ENCODE data around the gene RGS1. TPM values are rescaled to one million over a fixed set of nuclear protein-coding genes. Genes with fewer than 3 reads are reported as not detected.

Gene RGS1
- total RNA-seq, 2 experiments from 2014 or later: 14.2 to 14.8 TPM

DNA sequence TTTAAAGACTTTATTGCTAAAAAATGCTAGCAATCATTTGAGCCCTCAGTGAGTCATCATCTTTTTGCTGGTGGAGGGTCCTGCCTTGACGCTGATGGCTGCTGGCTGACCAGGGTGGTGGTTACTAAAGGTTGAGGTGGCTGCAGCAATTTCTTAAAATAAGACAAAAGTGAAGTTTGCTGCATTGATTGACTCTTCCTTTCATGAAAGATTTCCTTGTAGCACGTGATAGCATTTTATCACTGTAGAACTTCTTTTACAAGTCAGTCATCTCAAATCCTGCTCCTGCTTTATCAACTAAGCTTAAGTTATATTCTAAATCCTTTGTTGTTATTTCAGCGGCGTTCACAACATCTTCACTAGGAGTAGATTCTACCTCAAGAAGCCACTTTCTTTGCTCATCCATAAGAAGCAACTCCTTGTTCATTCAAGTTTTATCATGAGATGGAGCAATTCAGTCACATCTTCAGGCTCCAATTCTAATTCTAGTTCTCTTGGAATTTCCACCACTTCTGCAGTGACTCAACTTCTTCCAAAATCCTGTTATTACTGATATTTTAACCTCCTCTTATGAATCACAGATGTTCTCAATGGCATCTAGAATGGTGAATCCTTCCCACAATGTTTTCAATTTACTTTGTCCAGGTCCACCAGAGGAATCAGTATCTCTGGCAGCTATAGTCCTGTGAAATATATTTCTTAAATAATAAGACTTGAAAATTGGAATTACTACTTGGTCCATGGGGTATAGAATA is 17.6 kb upstream of the RGS1 start:
- H3K4me3 Mint-ChIP-seq: no peak overlapping the region
- POLR2A ChIA-PET: interaction anchor here (0.7 kb wide), 1 partner anchor 41 kb away, joined by 3 read pairs; no protein-coding TSS in a partner anchor
- CTCF ChIA-PET: interaction anchor here (1.0 to 2.0 kb wide), 4 partner anchors 14 to 33 kb away, joined by 3 to 5 read pairs (median 4); no protein-coding TSS in a partner anchor
- DNase-seq: no peak
- H3K27me3 Mint-ChIP-seq: peaks cover 2% of the 10 kb centered on the region
- peaks cover 5% of the 10 kb centered on the region for H3K36me3 Mint-ChIP-seq (ENCODE audit: low read depth)
- peaks cover 28% of the 10 kb centered on the region for H3K4me1 Mint-ChIP-seq
- H3K9me3 Mint-ChIP-seq: no peaks in the 10 kb centered on the region
- H3K27ac Mint-ChIP-seq: no peak overlapping the region

GRCh38 chr1:192559115-192560006 is 16.2 kb upstream of the RGS1 start:
- Mint-ChIP-seq H3K27me3 (peaks cover 2% of the 10 kb centered on the region), H3K4me3 (no peak overlapping the region), H3K4me1 (peaks cover 22% of the 10 kb centered on the region), H3K36me3 (ENCODE audit: low read depth) (peaks cover 4% of the 10 kb centered on the region), H3K9me3 (no peaks in the 10 kb centered on the region), H3K27ac (peak overlapping the region; percentile 11)
- no peak for DNase-seq
- ChIA-PET CTCF (interaction anchor here (0.8 to 2.0 kb wide), 4 partner anchors 9 to 20 kb away, joined by 3 to 5 read pairs (median 4); no protein-coding TSS in a partner anchor), POLR2A (no interaction called here)

DNA sequence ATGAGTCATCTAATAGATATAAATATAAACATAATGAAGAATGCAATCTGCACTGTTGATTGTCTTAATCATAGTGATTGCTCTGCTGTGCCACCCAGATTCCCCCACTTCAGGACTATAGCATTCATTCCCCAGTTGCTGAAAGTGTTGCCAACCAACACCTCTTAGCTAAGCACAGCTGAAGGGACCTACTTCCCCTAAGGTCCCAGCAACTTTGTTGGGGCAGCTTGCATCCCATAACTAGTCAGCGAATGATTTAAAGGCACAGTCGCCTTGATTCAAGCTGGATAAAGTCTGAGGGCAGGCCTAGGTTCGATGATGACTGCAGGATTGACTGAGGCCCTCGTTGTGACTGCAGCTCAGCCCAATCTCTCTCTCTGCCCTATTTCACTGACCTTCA is 14.3 kb upstream of the RGS1 start:
- POLR2A ChIA-PET: no interaction called here
- DNase-seq: no peak
- CTCF ChIA-PET: interaction anchor here (0.7 to 2.0 kb wide), 3 partner anchors 9 to 19 kb away, joined by 3 to 7 read pairs (median 4); no protein-coding TSS in a partner anchor
- Mint-ChIP-seq H3K4me1 (peaks cover 34% of the 10 kb centered on the region), H3K27ac (no peak overlapping the region), H3K27me3 (peaks cover under 1% of the 10 kb centered on the region), H3K4me3 (no peak overlapping the region), H3K9me3 (peaks cover 4% of the 10 kb centered on the region), H3K36me3 (ENCODE audit: low read depth) (peaks cover 6% of the 10 kb centered on the region)

DNA sequence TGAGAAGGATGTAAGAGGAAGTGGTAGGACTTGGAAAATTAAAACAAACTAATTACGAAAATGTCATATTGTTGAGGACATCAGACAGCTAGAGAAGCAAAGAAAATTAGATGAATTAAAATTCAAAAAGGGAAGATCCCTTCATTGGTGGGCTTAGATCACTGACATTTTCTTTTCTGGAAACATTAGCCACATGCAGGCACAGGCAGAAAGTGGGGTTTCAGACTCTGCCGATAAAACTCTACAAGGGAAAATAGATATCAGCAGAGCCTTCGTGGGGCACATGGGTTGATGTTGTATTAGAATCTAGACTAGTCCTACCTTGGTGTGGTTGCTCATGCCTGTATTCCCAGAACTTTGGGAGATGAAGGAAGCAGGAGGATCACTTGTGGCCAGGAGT is 12.4 kb upstream of the RGS1 start:
- DNase-seq: no peak
- peaks cover 6% of the 10 kb centered on the region for H3K36me3 Mint-ChIP-seq (ENCODE audit: low read depth)
- POLR2A ChIA-PET: no interaction called here
- H3K27ac Mint-ChIP-seq: no peak overlapping the region
- H3K4me3 Mint-ChIP-seq: no peak overlapping the region
- H3K27me3 Mint-ChIP-seq: no peaks in the 10 kb centered on the region
- CTCF ChIA-PET: interaction anchor here (0.6 to 2.0 kb wide), 4 partner anchors 9 to 21 kb away, joined by 3 to 7 read pairs (median 6); no protein-coding TSS in a partner anchor
- peaks cover 4% of the 10 kb centered on the region for H3K9me3 Mint-ChIP-seq
- peaks cover 45% of the 10 kb centered on the region for H3K4me1 Mint-ChIP-seq

DNA sequence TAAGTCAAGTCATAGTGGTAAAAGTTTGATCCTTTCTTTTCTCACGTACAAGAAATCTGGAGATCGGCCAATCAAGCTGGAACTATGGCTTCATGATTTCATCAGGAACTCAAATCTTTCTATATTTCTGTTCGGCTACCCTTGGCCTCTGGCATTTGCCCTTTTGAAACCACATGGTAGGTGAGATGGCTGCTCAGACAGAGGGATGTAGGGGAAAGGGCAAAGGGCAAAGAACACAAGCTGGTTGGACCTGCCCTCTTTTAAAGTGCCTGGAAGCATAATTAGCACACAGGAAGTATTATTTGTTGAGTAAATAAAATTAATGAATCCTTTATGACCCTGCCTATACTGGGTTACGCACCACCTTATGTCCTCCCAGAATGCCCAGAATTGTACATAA is 11.5 kb upstream of the RGS1 start:
- Mint-ChIP-seq H3K36me3 (ENCODE audit: low read depth) (peaks cover 8% of the 10 kb centered on the region), H3K9me3 (peaks cover 4% of the 10 kb centered on the region), H3K4me3 (no peak overlapping the region), H3K27ac (no peak overlapping the region), H3K27me3 (no peaks in the 10 kb centered on the region), H3K4me1 (peaks cover 46% of the 10 kb centered on the region)
- POLR2A ChIA-PET: no interaction called here
- CTCF ChIA-PET: interaction anchor here (0.6 to 1.5 kb wide), 2 partner anchors 8 to 20 kb away, joined by 5 to 6 read pairs; no protein-coding TSS in a partner anchor
- DNase-seq: no peak

DNA sequence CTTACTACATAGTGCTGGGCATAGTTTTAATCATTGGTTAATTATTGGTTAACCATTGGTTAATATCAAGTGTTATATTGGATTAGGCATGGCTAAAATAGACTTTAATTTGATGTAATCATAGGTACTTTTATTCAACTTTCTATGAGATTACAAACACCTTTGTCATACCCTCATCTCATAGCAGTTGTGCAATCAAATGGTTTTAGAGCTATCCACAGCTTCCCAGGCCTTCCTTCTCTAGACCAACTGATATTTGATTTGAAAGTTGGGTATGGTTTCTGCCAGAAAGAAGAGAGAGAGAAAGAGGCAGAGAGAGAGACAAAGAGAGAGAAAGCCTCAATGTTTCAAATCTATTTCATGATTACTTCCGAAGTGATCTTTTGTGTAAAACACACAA is 9.6 kb upstream of the RGS1 start:
- Mint-ChIP-seq H3K27me3 (no peaks in the 10 kb centered on the region), H3K36me3 (ENCODE audit: low read depth) (peaks cover 20% of the 10 kb centered on the region), H3K9me3 (peaks cover 15% of the 10 kb centered on the region), H3K27ac (peak overlapping the region; percentile 80), H3K4me3 (no peak overlapping the region), H3K4me1 (peaks cover 46% of the 10 kb centered on the region)
- no peak for DNase-seq
- POLR2A ChIA-PET: no interaction called here
- CTCF ChIA-PET: no interaction called here

GRCh38 chr1:192566657-192567056 is 8.9 kb upstream of the RGS1 start:
- Mint-ChIP-seq H3K27ac (no peak overlapping the region), H3K36me3 (ENCODE audit: low read depth) (peaks cover 25% of the 10 kb centered on the region), H3K27me3 (no peaks in the 10 kb centered on the region), H3K9me3 (peaks cover 20% of the 10 kb centered on the region), H3K4me1 (peaks cover 49% of the 10 kb centered on the region), H3K4me3 (no peak overlapping the region)
- no peak for DNase-seq
- POLR2A ChIA-PET: no interaction called here
- CTCF ChIA-PET: no interaction called here

DNA sequence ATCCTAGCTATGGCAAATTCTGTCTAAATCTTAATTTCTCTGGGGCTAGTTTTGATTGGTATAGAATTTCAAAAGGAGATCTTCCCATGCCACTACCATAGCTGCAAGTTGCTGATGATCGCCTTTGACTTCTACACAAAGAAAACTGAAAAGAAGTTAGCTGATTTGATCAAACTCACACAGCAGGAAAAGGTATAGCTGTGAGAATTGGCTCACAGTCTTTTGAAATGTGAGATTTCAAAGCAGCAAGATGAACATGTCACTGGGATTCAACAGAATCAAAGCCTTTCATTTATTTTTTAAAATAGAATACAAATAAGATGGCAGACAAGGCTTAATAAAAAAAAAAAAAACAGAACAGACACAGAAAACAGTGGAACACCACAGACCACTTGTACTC is 7.5 kb upstream of the RGS1 start:
- Mint-ChIP-seq H3K4me1 (peaks cover 60% of the 10 kb centered on the region), H3K36me3 (ENCODE audit: low read depth) (peaks cover 25% of the 10 kb centered on the region), H3K27me3 (no peaks in the 10 kb centered on the region), H3K4me3 (no peak overlapping the region), H3K9me3 (peaks cover 20% of the 10 kb centered on the region), H3K27ac (no peak overlapping the region)
- no peak for DNase-seq
- ChIA-PET POLR2A (no interaction called here), CTCF (interaction anchor here (1.3 kb wide), 1 partner anchor 14 kb away, joined by 4 read pairs; no protein-coding TSS in a partner anchor)

DNA sequence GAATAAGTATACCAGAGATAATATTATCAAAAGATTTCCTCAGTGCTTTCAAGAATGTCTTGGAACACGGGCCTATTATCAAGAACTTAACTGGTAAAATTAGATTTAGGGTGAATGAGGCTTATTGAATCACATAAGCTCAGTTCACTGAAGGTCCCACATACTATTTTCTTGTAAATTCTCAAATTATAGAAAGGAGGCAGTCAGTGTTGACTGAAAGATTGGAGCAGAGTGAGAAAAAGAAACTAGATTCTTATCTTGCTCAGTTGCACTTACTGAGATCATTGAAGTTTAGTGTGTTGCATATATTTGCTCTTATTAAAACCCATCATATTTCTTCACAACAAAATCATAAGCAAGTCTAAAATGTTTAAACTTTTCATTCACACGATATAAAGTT is 3.9 kb upstream of the RGS1 start:
- peaks cover 71% of the 10 kb centered on the region for H3K4me1 Mint-ChIP-seq
- H3K27me3 Mint-ChIP-seq: no peaks in the 10 kb centered on the region
- peaks cover 20% of the 10 kb centered on the region for H3K36me3 Mint-ChIP-seq (ENCODE audit: low read depth)
- H3K9me3 Mint-ChIP-seq: peaks cover 16% of the 10 kb centered on the region
- DNase-seq: no peak
- no peak overlapping the region for H3K4me3 Mint-ChIP-seq
- POLR2A ChIA-PET: no interaction called here
- CTCF ChIA-PET: interaction anchor here (0.9 to 3.4 kb wide), 9 partner anchors 8 to 97 kb away, joined by 3 to 13 read pairs (median 5); no protein-coding TSS in a partner anchor
- H3K27ac Mint-ChIP-seq: peak overlapping the region; percentile 85

GRCh38 chr1:192573499-192573898 is 2.1 kb upstream of the RGS1 start:
- Mint-ChIP-seq H3K9me3 (peaks cover 16% of the 10 kb centered on the region), H3K27me3 (no peaks in the 10 kb centered on the region), H3K4me1 (peaks cover 79% of the 10 kb centered on the region), H3K4me3 (no peak overlapping the region), H3K27ac (no peak overlapping the region), H3K36me3 (ENCODE audit: low read depth) (peaks cover 35% of the 10 kb centered on the region)
- CTCF ChIA-PET: interaction anchor here (3.2 kb wide), 1 partner anchor 99 kb away, joined by 10 read pairs; no protein-coding TSS in a partner anchor
- POLR2A ChIA-PET: no interaction called here
- no peak for DNase-seq

GRCh38 chr1:192574073-192574472 is 1.5 kb upstream of the RGS1 start:
- H3K27ac Mint-ChIP-seq: no peak overlapping the region
- CTCF ChIA-PET: no interaction called here

DNA sequence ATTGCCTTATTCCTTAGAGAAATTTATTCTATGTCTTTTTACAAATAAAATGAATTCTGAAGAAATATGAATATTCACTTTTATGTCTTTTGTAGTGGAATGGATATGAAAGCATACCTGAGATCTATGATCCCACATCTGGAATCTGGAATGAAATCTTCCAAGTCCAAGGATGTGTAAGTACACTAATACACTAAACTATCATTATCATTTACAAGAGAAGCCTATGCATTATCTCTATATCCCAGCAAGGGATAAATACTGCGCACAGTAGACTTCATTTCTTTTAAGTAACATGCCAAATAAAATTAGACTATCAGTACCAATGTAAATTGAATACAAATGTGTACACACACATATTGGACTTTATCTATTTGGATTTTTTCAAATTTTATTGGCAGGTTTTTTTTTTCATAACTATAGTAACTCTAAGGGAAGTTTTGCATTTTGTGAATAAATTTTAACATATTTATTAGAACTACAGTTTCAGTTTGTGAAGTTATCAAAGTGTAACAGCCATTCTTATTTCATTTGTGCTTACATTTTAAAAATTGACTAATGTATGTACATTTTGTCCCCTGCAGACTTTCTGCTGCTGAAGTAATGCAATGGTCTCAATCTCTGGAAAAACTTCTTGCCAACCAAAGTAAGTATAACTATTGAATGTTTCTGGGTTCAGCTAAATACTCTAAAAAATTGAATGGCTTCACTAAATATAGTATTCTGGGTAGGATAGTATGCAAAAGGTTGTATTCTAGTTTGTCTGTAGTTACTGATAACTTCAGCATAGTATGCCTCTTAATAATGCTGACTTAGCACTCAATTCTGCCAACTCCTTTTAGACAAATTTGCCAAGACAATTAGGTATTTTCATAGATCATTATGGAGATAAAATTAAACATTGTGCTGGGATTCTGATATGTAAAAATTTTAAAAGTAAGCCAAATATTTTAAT is 894 bp downstream of the RGS1 start:
- POLR2A ChIA-PET: no interaction called here
- CTCF ChIA-PET: interaction anchor here (0.9 kb wide), 1 partner anchor 25 kb away, joined by 3 read pairs; no protein-coding TSS in a partner anchor
- peak overlapping the region; percentile 75 for H3K4me3 Mint-ChIP-seq
- H3K27ac Mint-ChIP-seq: peak overlapping the region; percentile 90
- H3K4me1 Mint-ChIP-seq: peaks cover 81% of the 10 kb centered on the region
- DNase-seq: no peak
- peaks cover 29% of the 10 kb centered on the region for H3K36me3 Mint-ChIP-seq (ENCODE audit: low read depth)
- H3K27me3 Mint-ChIP-seq: no peaks in the 10 kb centered on the region
- H3K9me3 Mint-ChIP-seq: no peaks in the 10 kb centered on the region

More at GRCh38 chr1:192574073-192574472, 1.5 kb upstream of the RGS1 start:
- Mint-ChIP-seq H3K4me1 (peaks cover 83% of the 10 kb centered on the region), H3K27me3 (no peaks in the 10 kb centered on the region), H3K9me3 (peaks cover 16% of the 10 kb centered on the region), H3K4me3 (no peak overlapping the region), H3K36me3 (ENCODE audit: low read depth) (peaks cover 39% of the 10 kb centered on the region)
- POLR2A ChIA-PET: no interaction called here
- no peak for DNase-seq
